NCI-H524 (cell line): ENCODE data around the gene FILIP1.

Experiments
- DNase-seq, 2 experiments: peaks; one replicate each; lab custom pipeline; 2025; lab: John Stamatoyannopoulos, UW

The FILIP1 gene

DNA sequence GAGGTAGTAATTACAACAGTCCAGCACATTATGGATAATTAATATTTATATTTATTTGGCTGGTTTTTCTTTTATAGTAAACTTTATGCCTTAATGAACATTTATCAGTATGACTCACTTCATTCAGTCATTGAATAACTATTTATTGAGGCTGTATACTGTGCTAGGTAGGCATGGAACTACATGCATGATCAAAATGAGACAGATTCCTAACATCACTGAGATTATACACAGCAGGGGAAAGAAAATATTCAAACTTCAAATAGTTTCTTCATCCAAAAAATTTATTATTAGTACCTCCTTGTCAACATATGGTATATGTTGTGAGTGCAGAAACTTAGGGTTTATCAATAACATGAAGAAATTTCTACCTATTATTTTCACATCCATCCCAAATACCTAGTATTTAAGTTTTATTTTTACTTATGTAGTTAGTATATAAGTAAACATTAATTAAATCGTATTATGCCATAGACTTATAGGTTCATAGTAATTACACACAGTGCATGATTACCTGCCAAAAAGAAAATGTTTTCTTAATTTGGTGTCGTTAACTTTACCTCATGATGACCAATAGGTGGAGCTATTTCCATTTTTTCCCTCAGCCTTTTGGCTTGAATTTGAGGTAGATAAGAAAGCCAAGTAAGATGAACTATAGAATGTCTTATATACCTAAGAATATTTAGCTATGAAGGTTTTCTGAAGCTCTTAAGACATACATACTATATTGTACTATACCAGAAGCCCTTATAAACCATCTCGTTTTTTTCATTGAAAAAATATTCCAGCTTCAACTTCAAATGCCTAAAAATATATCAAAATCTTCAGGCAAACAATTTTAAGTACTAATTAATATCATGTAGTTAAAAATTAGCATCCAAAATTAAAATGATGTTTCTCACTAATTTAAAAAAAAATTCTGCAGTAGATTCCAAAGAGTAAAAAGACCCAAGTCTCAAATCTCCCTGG is 196.5 kb downstream of the FILIP1 start:
- DNase-seq: peak; percentile 35 to 69

DNA sequence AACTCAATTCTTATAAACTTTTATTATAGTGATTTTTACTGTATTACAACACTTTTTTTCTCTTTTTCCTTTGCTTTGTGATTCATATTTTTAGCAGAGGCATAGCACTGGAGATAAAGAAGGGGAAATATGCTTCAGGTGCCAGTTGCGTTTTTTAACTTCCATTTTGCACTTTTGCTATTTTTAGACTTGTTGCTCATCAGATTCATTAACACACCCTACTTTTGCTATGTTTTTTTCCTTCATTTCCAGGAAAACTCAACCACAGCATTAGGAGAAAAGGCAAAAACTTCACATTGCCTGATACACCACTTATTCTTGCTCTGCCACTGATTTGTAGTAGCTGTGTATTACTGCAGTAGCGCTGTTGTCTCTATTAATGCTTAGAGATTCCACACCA is 201.0 kb downstream of the FILIP1 start:
- no peak for DNase-seq

GRCh38 chr6:75291744-75292143 is 201.9 kb downstream of the FILIP1 start:
- no peak for DNase-seq

- DNase-seq: no peak
Observed at GRCh38 chr6:75291331-75291730, 202.3 kb downstream of the FILIP1 start.

DNA sequence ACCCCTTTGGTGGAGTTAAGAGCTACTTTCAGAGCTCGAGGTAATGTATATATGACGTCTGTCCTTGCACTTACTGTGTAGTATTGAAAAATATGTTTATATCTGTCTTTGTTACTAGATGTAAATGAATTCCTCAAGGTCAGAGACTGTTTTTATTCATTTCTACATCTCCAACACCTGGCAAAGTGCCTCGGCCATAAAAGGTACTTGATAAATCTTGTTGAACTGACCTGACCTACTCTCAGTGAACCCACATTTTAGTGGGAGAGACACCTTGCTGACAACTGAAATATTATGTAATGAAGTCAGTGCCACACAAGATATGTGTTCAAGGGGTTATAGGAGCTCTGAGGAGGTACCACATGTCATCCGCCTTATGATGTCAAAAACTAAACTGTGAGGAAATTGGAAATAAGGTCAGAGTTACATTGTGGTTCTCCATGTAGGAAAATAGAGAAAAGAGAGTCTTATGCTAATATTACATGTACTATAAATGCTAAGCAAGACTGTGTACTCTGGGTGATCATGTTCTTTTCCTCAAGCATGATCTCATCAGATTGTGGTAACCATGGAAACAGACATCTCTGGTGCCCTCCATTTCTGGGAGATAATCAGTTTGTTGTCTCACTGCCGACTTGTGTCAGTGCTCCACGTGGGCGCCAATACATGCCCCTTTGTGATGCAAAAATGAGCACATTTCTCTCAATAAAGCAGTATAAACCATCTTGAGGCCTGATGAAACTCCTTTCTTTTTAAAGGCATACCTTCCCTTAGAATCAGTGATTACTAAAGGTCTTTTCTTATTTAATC is 203.3 kb downstream of the FILIP1 start:
- DNase-seq: no peak

GRCh38 chr6:75288023-75288422 is 205.6 kb downstream of the FILIP1 start:
- no peak for DNase-seq

- DNase-seq: no peak
Observed at GRCh38 chr6:75287424-75287823, 206.2 kb downstream of the FILIP1 start.

GRCh38 chr6:75286955-75287354 is 206.6 kb downstream of the FILIP1 start:
- DNase-seq: no peak

GRCh38 chr6:75285283-75285639 is 208.3 kb downstream of the FILIP1 start:
- no peak for DNase-seq

GRCh38 chr6:75284632-75285282 is 208.8 kb downstream of the FILIP1 start, which contains the start of gene TMEM30A:
TMEM30A (minus strand) TSS chr6:75284792; CDS start chr6:75284638, 154 bp downstream.
- DNase-seq: peak; percentile 99

DNA sequence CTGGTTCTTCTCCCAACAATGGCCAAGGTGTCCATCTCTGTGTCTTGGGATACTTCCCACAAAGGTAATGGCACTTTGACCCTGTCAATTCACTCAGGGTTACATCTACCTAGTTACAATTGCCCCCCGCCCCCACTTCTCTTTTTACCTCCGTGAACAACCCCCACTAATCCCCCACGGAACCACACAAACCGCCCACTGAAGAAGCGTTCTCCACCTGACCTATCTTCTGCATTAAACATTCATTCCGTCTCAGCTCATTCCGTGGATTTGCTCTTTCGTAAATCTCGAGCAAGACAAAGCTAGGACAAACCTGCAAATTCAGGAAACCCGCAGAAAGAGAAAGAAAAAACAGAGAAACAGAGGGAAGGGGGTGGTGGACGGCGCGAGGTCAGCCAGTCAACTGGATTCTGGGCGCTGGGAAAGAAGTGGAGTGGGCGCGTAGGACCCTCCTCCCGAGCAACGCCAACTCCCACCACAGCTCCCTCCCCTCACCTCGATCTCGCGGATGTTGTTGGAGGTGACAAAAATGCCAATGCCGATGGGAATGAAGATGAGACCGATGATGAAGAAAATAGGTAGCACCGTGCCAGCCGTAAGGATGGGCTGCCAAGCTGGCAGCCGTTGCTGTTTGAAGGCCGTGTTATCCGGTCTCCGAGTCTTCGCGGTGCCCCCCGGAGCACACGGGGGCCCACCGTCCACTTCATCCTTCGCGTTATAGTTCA is 209.5 kb downstream of the FILIP1 start:
- peak in 1 of 2 experiments; percentile 44 for DNase-seq

GRCh38 chr6:75282706-75283105 is 210.9 kb downstream of the FILIP1 start:
- DNase-seq: no peak

- no peak for DNase-seq
Observed at GRCh38 chr6:75281653-75282052, 211.9 kb downstream of the FILIP1 start.

DNA sequence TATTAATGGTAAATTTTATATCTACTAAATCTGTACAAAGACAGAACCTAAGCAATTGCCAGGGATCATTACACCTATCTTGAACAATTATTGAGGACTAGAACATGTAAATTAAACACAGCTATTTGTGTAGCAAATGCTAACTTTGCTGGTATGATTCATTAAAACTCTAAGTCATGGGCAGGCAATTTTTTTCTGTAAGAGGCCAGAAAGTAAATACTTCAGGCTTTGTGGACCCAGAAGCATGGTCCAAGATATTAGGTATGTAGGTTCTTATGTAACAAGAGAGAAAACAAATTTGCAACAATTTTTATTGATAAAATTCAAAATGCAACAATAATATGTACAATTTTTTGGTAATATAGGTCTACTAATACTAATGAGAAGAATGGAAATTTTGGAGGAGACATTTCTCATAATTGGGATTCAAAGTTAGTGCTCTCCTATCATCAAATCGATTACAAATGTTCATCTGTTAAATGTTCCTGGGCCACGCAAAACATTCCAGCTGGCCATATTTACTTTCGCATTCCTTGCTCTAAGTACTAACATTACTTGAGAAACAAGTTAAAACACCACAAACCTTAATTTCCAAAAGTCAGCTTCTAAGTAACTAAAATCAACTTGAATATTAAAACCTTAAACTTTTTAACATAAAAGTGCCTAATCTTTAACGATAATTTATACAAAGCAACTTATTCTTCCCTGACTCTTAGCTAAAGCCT is 213.3 kb downstream of the FILIP1 start:
- DNase-seq: no peak

- DNase-seq: no peak
Observed at GRCh38 chr6:75279418-75279817, 214.2 kb downstream of the FILIP1 start.

DNA sequence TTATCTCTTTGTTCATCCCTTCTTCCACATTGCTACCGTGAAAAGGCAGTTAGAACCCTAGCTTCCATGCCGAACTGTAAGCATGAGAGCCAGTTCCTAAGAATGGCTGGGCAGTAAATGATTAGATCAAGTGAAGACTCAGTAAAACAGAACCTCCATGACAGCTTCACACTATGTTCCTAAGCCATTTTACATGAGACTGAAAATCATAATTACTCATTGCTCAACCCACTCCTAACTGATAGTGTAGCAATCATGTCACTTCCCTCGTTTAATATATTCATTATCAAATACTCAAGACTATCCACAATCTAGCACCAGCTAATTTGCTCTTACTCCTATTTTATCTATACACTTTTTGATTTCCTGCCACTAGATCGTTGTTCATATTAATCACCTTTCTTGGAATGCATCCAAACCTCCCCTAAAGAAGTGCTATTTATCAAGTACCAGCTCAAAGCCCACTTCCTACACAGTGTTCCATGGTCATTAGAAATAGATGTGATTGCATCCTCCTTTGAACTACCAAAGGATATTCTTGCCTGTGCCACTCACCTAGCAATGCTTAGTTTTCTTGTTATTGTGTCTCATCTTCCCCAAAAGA is 215.0 kb downstream of the FILIP1 start:
- peak in 1 of 2 experiments; percentile 17 for DNase-seq

DNA sequence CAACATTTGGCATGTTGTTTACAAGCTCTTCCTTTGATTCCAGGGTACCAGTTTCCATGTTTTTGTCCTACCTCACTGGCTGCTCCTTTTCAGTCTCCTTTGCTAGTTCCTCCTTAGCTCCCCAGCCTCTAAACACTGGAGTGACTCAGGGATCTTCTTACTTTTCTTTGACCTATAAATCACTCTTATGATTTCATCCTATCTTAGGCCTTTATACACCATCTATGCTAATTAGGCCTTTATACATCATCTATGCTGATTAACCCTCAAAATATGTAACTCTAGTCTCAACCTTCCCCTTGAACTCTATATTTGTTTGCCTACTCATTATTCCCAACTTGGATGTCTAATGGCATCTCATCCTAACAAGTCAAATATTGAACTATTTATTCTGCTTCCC is 218.5 kb downstream of the FILIP1 start:
- DNase-seq: no peak

GRCh38 chr6:75273009-75273408 is 220.6 kb downstream of the FILIP1 start:
- no peak for DNase-seq

- no peak for DNase-seq
Observed at GRCh38 chr6:75272145-75272840, 221.3 kb downstream of the FILIP1 start.

DNA sequence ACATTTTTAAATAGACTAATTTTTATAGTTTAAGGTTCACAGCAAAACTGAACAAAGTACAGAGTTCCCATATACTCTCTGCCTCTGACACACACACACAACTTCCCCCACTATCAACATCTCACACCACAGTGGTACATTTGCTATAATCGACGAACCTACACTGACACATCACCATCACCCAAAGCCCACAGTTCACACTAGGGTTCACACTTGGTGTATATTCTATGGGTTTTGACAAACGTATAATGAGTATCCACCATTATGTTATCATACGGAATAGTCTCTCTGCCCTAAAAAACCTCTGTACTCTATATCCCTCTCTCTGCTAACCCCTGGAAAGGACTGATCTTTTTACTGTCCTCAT is 224.6 kb downstream of the FILIP1 start:
- DNase-seq: no peak
